OCI-LY7 (cell line): ENCODE measurements around the gene PFKFB3.

Experiments
- CTCF ChIP-seq: fragments of 200-600 bp; sonication (generic); conservative IDR thresholded peaks from 2 replicates; pipeline ENCODE4 v1.5.1; 2014; ENCODE audit warnings: mild to moderate bottlenecking, antibody characterized with exemption, low read length, moderate library complexity, mixed read lengths
- EZH2phosphoT487 ChIP-seq: fragments of 200-600 bp; sonication (generic); IDR thresholded peaks from 2 replicates; pipeline ENCODE4 v1.6.1; 2018; ENCODE audit warnings: low read depth, borderline replicate concordance, mild to moderate bottlenecking, mixed run types, antibody characterized with exemption, low read length, moderate library complexity, mixed read lengths

- TF ChIP-seq EZH2phosphoT487 (no peak), CTCF (no peak)
Measured at GRCh38 chr10:6212806-6213205, 10.1 kb downstream of the PFKFB3 start.
